Astrocyte of the spinal cord (primary cell): ENCODE measurements around the gene NT5C3A.
A peak's percentile ranks its signal among the peaks of the same experiment; 100 is the strongest.
"Not testable (repeated sequence)": the region's sequence is repeated elsewhere in the genome, so short reads cannot be mapped to it uniquely, and the experiment has no call there.

Source experiments
- DNase-seq: peaks from one replicate; pipeline ENCODE4 v3.0.0; 2011; ENCODE audit warnings: low read depth, low spot score
- H3K4me3 ChIP-seq: 2 replicates; pipeline ENCODE4 v1.5.1; 2011; ENCODE audit warnings: low read depth, mild to moderate bottlenecking, low read length, moderate library complexity
- in situ Hi-C: cut with HindIII; loops from 2 replicates; pipeline ENCODE4 v1.10.0; 2017; ENCODE audit warnings: low sequenced_read_pairs
- TF ChIP-seq, protein P1 (sequence below): IDR thresholded peaks from 2 replicates; pipeline ENCODE4 v1.5.1; 2012; ENCODE audit warnings: low read depth, mild to moderate bottlenecking, low read length, inconsistent platforms

The NT5C3A gene

DNA sequence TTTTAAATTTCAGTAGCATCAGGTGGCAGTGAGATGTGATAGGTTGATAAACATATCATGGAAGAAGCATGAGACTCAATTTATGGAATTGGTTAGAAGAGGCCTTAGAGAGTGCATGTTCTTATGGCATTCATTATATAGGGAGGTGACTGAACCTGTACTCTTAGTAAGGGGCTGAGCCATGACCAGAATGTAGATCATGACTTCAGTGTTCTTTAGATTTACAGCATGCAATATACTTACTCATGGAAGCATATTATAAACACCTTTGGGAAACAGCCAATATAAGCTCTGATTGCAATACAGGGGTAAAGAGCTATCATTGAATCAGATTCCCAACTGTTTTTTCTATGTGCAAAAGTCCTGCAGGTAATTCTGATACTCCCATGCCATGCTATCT, 50.2 kb downstream of the NT5C3A start:
- H3K4me3 ChIP-seq, result no peak overlapping the region
- in situ Hi-C loops, result no loop called here
- TF ChIP-seq, protein P1, sequence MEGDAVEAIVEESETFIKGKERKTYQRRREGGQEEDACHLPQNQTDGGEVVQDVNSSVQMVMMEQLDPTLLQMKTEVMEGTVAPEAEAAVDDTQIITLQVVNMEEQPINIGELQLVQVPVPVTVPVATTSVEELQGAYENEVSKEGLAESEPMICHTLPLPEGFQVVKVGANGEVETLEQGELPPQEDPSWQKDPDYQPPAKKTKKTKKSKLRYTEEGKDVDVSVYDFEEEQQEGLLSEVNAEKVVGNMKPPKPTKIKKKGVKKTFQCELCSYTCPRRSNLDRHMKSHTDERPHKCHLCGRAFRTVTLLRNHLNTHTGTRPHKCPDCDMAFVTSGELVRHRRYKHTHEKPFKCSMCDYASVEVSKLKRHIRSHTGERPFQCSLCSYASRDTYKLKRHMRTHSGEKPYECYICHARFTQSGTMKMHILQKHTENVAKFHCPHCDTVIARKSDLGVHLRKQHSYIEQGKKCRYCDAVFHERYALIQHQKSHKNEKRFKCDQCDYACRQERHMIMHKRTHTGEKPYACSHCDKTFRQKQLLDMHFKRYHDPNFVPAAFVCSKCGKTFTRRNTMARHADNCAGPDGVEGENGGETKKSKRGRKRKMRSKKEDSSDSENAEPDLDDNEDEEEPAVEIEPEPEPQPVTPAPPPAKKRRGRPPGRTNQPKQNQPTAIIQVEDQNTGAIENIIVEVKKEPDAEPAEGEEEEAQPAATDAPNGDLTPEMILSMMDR, result no peak
- DNase-seq, result no peak

DNA sequence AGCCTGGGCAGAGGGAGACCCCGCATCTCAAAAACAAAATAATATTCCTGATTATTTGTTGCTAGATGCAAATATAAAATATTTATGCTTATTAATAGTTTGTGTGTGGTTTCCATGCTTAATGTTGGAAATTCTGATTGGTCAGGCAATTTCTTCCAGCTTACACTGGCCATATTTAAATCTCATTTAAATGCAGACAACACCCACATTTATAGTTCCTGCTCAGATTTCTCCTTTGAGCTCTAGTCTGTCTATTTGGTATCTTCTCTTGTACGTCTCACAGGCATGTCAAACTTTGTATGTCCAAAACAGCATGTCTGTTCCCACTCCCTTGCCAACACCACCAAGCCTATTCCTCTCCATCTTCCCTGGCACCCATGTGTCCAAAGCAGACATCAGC, 52.8 kb downstream of the NT5C3A start:
- TF ChIP-seq, protein P1, result no peak
- no peak for DNase-seq

DNA sequence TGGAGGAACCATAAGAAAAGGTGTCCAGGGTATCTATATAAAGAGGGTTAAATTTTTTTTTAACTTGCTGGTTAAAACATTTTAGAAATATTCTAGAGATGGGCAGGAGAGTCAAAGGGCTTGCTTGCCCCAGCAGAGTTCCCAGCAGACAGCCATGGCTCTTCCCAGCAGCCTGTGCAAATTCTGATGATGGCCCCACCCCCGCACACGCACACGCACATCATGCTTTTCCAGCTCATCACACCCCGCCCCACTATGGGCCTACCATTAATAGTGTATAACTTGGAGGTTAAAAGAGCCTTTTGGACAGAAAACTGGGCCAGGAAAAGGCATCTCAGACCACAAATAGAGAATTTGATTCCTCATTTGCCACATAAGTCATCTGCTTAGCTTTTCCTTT, 56.9 kb downstream of the NT5C3A start:
- H3K4me3 ChIP-seq, in situ Hi-C loops, DNase-seq: not testable (repeated sequence)

More for the DNA sequence above, 52.8 kb downstream of the NT5C3A start:
- H3K4me3 ChIP-seq, result no peak overlapping the region
- in situ Hi-C loops, result no loop called here

DNA sequence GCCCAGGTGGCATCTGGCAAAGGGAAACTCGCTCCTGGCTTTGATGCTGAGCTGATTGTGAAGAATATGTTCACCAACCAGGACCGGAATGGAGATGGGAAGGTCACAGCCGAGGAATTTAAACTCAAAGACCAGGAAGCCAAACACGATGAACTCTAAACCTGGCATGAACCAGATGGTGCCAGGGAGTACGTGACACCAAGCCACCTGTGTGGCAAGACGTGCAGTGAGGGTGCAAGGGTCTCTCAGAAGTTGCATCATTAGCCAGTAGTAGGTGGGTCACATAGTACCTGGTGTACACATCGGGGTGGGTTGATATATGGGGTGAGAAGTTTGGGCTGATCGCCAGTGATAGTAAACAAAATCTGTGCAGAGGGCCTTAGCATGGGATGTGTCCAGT, 57.4 kb downstream of the NT5C3A start:
- DNase-seq, in situ Hi-C loops, H3K4me3 ChIP-seq: not testable (repeated sequence)

DNA sequence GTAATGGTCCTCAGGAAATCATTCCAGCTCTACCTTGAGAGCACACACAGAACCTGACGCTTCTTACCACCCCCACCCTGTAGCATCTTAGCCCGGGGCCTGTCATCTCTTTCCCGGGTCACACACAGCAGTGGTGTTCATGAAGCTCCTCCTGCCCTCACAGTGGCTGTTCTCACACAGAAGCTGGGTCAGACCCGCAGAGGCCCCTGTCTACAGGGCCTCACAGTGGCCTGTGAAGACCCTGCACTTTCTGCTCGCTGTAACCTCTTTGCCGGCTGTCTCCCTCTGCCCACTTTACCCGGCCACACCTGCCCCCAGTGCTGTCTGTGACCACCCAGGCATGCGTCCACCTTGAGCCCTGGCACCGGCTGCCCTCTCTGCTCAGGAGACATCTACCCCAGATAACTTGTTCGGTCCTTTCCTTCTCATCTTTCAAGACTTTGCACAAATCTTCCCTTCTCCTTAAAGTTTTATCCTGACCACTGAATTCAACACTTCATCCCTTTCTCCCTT, 58.4 kb downstream of the NT5C3A start:
- H3K4me3 ChIP-seq, DNase-seq, in situ Hi-C loops: not testable (repeated sequence)

DNA sequence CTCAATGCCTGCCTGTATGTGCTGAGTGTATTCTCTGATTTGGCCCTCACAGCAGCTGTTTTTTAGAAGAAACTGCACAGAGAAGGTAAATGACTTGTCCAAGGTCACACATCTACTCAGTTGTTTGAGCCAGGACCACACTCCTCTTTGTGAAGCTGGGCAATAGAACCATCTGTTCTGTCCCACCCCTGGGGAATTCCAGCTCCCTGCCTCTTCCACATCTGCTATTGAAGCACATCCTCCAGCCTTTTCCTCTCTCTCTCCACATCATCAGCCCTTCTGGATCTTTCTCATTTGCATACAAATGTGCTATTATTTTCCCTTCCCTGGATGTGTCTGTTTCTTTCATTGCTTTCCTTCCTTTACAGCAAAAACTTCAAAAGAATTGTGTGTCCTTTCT, 59.5 kb downstream of the NT5C3A start:
- H3K4me3 ChIP-seq, in situ Hi-C loops, DNase-seq: not testable (repeated sequence)

DNA sequence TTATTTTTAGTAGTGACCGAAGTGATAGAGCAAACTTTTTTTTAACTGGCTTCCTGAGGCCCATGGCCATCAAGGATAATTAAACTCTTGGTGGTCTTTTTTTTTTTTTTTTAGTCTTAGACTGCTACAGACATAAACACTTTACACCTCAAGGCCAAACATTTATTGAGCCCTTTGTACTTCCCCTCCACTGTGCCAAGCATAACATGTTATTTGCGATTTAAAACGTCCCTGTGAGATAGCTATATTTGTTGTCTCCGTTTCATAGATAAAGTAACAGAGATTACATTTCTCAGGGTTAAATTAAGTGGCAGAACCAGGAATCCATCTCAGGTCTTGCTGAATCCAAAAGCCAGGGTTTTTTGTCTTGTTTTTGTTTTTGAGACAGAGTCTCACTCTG, 63.2 kb downstream of the NT5C3A start:
- in situ Hi-C loops, DNase-seq, H3K4me3 ChIP-seq: not testable (repeated sequence)

DNA sequence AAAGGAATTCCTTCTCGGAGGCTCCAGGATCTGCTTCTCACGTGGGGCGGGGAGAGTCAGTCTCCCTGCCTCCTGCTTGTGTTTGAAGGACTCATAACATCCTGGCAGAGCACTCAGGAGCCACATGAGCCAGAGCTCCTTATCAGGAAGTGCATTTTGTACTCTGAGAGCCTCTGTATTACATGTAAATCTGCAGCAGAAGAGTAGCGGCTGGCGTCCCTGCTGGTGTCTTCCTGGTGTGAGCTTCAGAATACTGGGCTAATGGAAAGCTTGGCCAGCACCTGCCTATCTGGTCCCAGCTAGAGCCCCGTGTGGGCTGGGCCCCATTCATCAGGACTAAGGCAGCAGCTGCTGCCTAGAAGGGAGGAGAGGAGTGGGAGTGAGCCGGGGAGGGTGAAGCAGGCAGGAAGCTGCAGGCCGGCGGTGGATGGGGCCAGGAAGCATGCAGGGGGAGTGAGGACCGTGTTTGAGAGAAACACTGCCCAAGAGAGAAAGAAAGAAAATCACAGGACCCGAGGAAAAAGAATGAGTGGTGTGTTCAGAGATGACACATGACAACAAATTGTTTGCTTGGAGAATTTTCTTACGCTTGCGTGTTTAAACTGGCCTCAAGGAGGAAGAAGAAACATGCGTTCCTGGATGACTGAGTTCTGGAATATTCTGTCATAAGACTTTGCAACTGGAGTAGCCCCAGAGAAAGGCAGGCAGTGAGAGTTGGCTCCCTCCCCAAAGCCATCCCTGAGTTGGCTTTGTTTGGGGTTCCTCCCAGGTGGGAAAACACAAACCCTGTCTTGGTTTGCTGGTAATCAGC, 64.0 kb downstream of the NT5C3A start:
- H3K4me3 ChIP-seq, in situ Hi-C loops: not testable (repeated sequence)
- peak; percentile 73 for DNase-seq

DNA sequence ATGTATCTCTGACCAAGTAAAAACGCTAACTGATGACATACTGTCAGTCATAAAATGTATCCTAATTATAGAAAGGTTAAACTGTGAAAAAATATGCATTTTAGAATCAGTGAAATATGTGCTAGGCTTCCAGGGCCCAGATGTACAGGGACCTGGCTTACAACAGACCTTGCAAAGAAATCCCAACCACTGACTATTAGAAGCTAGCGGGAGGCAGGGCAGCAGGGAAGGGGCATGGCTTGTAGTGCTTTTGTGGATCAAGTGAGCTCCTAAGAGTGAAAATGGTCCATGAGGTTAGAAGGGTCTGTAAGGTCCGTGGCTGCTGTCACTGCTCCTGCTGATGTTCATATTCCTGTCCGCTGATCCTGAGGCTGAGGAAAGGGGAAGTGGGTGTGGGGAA, 64.6 kb downstream of the NT5C3A start:
- in situ Hi-C loops, DNase-seq, H3K4me3 ChIP-seq: not testable (repeated sequence)

DNA sequence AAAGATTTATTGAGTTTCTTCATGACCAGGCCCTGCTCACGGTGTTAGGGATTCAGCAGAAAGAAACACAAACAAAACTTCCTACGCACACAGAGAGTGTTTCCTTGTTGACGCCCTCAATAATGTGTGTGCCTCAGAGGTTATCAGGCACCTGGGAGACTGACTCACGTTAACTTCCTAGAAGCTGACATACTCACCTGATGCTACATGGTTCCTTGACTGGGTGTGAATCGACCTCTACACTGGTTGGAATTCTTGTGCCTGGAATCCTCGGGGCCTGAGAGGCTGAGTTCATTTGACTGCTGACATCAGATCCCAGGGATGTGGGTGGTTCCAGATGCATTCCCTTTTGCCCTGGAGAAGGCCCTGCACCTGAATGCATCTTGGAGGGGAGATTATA, 69.8 kb downstream of the NT5C3A start:
- DNase-seq, in situ Hi-C loops: not testable (repeated sequence)

DNA sequence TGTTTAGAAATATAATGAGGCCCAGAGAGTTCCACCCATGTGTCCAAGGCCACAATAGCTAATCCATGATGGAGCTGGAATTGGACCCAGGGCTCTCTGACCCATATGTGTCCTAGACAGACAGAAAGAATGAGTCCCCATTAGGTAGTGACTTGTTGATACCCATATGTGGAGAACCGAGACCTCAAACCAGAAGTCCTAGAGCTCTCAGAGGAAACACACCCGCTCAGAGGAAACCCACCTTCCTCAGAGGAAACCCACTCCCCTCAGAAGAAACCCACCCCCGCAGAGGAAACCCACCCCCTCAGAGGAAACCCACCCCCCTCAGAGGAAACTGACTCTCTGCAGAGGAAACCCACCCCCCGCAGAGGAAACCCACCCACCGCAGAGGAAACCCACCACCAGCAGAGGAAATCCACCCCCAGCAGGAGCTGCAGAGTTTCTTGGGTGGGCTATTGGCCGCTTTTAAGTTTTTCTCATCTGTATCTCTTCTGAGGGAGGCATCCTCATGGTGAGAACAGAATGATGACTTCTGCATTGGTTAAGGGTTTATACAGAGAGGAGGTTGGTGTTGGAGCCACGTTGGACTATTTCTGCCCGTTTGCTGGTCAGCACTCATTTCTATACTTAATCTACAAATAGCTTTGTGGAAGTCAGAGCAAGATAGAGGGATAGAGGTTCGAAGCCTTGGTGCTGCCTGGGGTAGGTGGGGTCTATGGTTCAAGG, 70.4 kb downstream of the NT5C3A start:
- DNase-seq, in situ Hi-C loops, H3K4me3 ChIP-seq: not testable (repeated sequence)

More for the DNA sequence above, 69.8 kb downstream of the NT5C3A start:
- H3K4me3 ChIP-seq, result not testable (repeated sequence)

DNA sequence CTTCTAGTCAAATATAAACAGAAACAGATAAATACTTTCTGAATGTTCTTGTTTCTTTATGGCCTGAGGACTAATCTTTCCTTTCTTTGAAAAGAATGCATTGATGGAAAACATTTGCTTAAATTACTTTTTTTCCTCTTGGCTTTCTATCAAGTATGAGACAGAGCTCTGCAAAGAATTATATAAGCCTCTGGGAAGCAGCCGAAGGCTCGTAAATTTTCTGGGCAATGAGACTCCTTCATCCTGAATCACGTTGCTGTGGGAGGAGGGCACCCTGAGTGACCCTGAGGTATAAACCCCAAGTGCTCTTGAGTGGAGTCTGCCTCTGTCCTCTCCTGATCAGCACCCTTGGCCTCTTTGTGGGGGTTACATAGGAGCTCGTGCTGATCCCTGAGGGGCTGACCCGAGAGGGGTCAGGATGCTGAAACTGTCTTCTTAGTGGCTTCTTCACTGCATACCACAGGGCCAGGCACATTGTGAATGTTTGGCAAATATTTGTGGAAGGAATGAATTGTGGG, 71.4 kb downstream of the NT5C3A start:
- in situ Hi-C loops, H3K4me3 ChIP-seq: not testable (repeated sequence)
- DNase-seq, result peak; percentile 22

DNA sequence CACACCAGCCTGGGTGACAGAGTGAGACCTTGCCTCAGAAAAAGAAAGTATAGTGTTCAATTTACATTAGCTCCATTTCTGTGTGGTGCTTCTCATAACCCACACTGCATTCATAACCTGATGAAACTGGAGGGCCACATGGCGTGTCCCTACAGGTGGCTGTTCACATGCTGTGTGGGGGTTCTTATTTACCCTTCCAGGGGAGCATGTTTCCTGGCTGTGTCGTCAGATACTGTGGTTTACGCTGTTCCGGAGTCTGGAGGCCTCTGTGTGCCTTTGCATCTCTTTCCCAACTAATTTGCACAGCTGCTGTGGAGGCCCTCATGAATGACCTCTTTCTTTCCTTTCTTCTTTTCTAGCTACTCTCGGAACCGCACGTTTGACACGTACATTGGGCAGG, 74.4 kb downstream of the NT5C3A start:
- H3K4me3 ChIP-seq, in situ Hi-C loops, DNase-seq: not testable (repeated sequence)

DNA sequence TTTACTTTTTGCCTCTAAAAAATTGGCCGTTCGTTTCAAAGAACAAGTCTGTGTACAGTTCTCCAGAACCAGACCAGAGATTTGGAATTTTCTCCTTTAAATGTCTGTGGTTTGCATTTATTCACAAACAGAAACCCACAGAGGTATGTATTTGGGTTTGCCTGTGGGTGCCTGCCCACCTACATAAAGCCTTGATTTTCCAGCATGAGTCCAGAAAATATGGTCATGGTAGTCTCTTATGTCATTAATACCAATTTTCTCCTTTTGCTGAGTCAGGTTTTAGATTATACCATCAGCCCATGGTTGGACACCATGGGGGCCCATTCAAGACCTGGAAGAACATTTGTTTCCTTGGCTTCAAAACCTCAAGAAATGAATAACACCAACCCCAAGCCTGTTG, 82.7 kb downstream of the NT5C3A start:
- DNase-seq, result peak; percentile 13
- H3K4me3 ChIP-seq, in situ Hi-C loops: not testable (repeated sequence)

DNA sequence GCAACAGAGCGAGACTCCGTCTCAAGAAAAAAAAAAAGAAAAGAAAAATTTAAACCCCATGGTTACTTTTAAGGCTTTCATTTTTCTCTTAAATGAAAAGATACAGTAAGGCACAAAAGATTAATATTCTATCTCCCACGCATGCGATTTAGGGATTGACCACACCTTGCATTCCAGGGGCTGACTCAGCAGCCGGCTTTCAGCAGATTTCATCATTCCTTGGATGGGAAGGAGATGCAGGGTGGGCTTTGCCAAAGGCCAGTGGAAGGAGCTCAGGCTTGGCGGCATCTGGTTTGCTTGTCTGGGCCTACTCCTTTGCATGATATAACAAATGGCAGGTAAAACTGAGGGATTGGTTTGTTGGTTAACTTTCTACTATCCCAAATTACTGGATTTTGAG, 83.3 kb downstream of the NT5C3A start:
- H3K4me3 ChIP-seq, in situ Hi-C loops: not testable (repeated sequence)
- peak; percentile 79 for DNase-seq
